Osteocyte (in vitro differentiated cells): Measurements from ENCODE around the gene SCIN. TPM values are rescaled to one million over a fixed set of nuclear protein-coding genes. Genes with fewer than 3 reads are reported as not detected.

Experiments
- DNase-seq: peaks from one replicate; pipeline ENCODE4 v3.0.0; 2021; ENCODE audit warnings: mixed read lengths; ENCODE audit not compliant: unreplicated experiment; ENCODE audit errors: extremely low spot score
- H3K27ac Mint-ChIP-seq: one replicate; pipeline ENCODE4 v1.8.0; 2021; ENCODE audit warnings: mild to moderate bottlenecking, mixed read lengths; ENCODE audit not compliant: unreplicated experiment
- H3K27me3 Mint-ChIP-seq: one replicate; pipeline ENCODE4 v1.8.0; 2021; ENCODE audit warnings: mixed read lengths; ENCODE audit not compliant: unreplicated experiment
- H3K36me3 Mint-ChIP-seq: one replicate; pipeline ENCODE4 v1.8.0; 2021; ENCODE audit warnings: mixed read lengths; ENCODE audit not compliant: unreplicated experiment
- H3K4me1 Mint-ChIP-seq: one replicate; pipeline ENCODE4 v1.8.0; 2021; ENCODE audit warnings: mixed read lengths; ENCODE audit not compliant: unreplicated experiment
- H3K4me3 Mint-ChIP-seq: one replicate; pipeline ENCODE4 v1.8.0; 2021; ENCODE audit warnings: mild to moderate bottlenecking, moderate library complexity, mixed read lengths; ENCODE audit not compliant: unreplicated experiment
- H3K9me3 Mint-ChIP-seq: one replicate; pipeline ENCODE4 v1.8.0; 2021; ENCODE audit warnings: mixed read lengths; ENCODE audit not compliant: unreplicated experiment
- CTCF ChIP-seq: fragments of 200-600 bp; sonication (generic); IDR thresholded peaks from 2 replicates; pipeline ENCODE4 v1.5.0; 2021; ENCODE audit warnings: antibody characterized with exemption, mild to moderate bottlenecking, moderate library complexity
- total RNA-seq: library from RNA; stranded (reverse); gene quantifications from 2 replicates; pipeline ENCODE4 v1.2.1, GENCODE V29; 2021

The SCIN gene
- total RNA-seq, 1 donor from 2014 or later = 1.6 TPM

- no peak overlapping the region for H3K27ac Mint-ChIP-seq
- no peaks in the 10 kb centered on the region for H3K9me3 Mint-ChIP-seq
- H3K4me3 Mint-ChIP-seq = no peak overlapping the region
- H3K4me1 Mint-ChIP-seq = peaks cover 3% of the 10 kb centered on the region
- peaks cover 11% of the 10 kb centered on the region for H3K27me3 Mint-ChIP-seq
- no peak for DNase-seq
- no peak for TF ChIP-seq CTCF
- no peaks in the 10 kb centered on the region for H3K36me3 Mint-ChIP-seq
Measured at GRCh38 chr7:12633582-12633981, 63.1 kb downstream of the SCIN start.

GRCh38 chr7:12635830-12636229 lies 65.3 kb downstream of the SCIN start:
- Mint-ChIP-seq H3K27ac (no peak overlapping the region), H3K36me3 (no peaks in the 10 kb centered on the region), H3K4me3 (no peak overlapping the region)

GRCh38 chr7:12637328-12637727 lies 66.8 kb downstream of the SCIN start:
- Mint-ChIP-seq H3K4me1 (peaks cover 2% of the 10 kb centered on the region), H3K27me3 (peaks cover 11% of the 10 kb centered on the region), H3K4me3 (no peak overlapping the region), H3K9me3 (no peaks in the 10 kb centered on the region), H3K27ac (no peak overlapping the region), H3K36me3 (no peaks in the 10 kb centered on the region)
- no peak for TF ChIP-seq CTCF
- DNase-seq = no peak

More at GRCh38 chr7:12635830-12636229, 65.3 kb downstream of the SCIN start:
- Mint-ChIP-seq H3K9me3 (no peaks in the 10 kb centered on the region), H3K27me3 (peaks cover 11% of the 10 kb centered on the region), H3K4me1 (peaks cover 2% of the 10 kb centered on the region)
- TF ChIP-seq CTCF = no peak
- DNase-seq = no peak

GRCh38 chr7:12637819-12638592 lies 67.5 kb downstream of the SCIN start:
- no peak overlapping the region for H3K4me3 Mint-ChIP-seq
- DNase-seq = no peak

More at GRCh38 chr7:12637819-12638592, 67.5 kb downstream of the SCIN start:
- H3K36me3 Mint-ChIP-seq = no peaks in the 10 kb centered on the region
- peaks cover 2% of the 10 kb centered on the region for H3K4me1 Mint-ChIP-seq
- no peak for TF ChIP-seq CTCF
- H3K27ac Mint-ChIP-seq = no peak overlapping the region
- H3K27me3 Mint-ChIP-seq = peaks cover 11% of the 10 kb centered on the region
- no peaks in the 10 kb centered on the region for H3K9me3 Mint-ChIP-seq
